Cerebellar nuclear complex (tissue), 1 donor: Measurements from ENCODE around the gene TRAF3.
"Not testable (repeated sequence)": the region's sequence is repeated elsewhere in the genome, so short reads cannot be mapped to it uniquely, and the experiment has no call there.

ENCODE experiments used
- DNase-seq, 2 experiments: peaks; one replicate each; lab custom pipeline; 2025; lab: John Stamatoyannopoulos, UW

Gene TRAF3

DNA sequence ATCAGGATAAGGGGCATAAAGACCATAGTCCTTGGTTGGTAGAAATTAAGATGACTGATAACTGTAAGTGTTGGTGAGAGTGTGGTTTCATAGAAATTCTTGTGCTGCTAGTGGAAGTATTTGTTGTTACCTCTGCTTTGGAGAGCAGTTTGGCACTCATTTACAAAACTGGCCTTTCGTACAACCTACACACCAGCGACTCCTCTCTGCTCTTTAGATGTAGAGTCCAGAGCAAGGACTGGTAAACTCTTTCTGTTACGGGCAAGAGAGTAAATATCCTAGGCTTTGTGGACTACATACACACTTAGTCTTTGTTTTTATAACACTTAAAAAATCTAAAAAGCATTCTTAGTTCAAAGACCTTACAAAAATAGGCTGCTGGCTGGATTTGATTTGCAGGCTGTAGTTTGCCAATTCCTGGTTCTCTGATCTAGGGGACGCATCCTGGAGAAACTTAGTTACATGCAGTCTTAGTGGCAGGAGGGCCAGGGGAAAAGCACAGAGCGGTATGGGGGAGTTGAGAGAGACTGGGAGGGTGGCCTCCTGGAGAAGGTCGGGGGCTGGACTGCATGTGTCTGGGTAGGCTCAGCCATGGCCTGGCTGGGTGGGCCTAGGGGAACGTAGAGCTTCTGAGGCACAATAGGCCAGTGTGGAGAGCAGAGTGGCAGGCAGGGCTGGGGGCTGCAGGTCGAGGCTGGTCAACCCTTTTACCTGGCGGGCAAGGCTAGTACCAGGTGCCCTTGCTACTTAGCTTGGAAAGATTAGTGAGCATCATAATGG is 89.9 kb downstream of the TRAF3 start:
- DNase-seq, result no peak

GRCh38 chr14:102867826-102868580 is 90.8 kb downstream of the TRAF3 start:
- DNase-seq, result no peak

DNA sequence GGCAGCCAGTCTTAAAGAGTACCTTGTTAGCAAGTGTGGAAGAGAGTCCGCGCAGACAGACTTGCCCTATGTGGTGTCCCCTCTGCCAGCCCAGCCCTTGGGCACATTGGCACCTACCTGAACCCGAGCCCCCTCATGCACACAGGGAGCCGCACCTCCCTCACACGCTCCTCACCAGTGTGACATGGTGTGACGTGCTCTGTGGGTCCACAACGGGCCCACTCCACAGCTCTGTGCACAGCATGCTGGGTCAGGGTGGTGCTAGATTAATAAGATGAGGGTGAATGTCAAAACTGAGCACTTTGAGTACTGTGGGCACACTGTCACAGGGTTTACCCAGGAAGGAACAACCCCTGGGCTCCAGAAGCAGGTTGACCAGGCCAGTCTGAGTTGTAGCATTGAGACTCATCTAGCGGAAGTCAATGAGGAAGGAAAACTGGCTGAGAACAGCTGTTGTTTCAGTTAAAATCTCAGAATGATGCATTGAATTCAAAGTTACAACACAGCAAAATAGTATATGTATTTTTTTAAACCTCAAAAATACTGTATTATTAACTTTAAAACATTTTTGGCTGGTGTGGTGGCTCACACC is 91.8 kb downstream of the TRAF3 start:
- no peak for DNase-seq

- no peak for DNase-seq
These were observed 93.0 kb downstream of the TRAF3 start for GRCh38 chr14:102870246-102870645.

DNA sequence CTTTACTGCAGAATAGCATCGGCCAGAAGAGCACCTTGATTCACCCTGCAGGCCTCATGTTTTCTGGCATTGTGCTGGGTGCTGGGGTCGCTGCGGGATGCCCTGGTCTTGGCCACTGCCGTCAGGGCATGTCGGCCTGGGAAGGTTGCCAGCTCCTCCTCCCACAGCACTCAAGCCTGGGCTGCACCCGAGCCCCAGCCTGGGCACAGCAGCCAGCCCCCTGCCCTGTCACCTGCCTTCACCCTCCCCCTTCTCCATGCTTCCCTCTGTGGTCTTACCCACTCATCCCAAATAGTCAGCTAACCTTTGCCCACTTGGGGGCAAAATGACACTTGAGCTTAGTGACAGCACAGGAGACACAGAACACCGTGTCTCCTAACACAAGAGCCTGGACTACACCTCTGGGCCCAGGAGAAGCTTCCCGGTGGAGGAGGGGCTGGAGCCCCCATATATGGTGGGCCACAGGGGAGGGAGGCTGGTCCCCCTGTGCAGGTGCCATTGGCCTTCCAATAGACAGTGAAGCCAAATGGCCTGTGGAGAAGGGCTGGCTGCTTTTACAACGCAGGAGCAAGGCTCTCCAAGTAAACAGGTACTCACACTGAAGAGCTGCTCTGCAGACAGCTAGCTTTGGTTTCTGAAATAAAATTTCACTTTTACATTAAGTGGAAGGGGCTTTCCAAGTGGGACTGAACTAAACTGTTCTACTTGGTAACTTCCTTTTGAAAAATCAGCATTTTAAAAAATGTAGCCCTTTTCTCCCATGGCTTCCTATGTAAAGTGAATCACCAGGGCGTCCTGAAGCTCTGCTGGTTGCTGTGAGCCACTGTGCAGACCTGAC is 94.0 kb downstream of the TRAF3 start:
- DNase-seq, result no peak

DNA sequence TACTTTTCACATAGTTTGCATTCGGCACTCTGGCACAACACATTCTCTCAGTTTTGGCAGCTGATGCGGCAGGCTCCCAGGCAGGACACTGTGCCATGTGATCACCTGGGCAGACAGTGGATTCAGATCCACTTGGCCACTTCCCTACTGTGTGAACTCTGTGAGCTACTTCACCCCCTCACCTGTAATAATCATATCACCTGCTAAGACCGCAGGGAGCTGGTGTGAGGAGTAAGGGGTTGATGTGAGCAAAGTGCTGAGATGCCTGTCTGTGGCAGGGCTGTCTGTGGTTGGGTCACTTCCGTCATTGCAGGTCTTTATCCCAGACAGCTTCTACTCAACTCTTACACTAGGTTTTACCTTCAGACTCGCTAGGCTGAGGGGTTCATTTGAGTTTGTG is 94.8 kb downstream of the TRAF3 start:
- DNase-seq, result no peak

- no peak for DNase-seq
These were observed 95.9 kb downstream of the TRAF3 start for GRCh38 chr14:102873131-102873530.

- DNase-seq, result no peak
These were observed 96.4 kb downstream of the TRAF3 start for GRCh38 chr14:102873546-102874061.

DNA sequence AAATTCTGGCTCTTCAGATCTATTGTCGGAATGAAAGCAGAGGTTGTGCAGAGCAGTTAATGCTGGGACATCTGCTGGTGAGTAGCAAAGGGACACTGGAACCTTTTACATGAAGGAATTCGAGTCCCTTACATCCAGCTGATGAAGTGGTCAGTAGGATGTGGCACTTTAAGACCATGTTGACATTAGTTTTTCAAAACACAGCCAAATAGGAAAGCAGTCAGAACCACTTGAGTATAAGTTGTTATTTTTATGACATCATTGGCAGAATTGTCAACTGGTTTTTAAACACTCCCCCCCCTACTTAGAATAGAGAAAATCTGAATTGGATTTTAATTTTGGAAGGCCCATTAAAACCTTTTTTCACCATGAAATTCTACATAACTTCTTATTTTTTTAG is 98.4 kb downstream of the TRAF3 start:
- DNase-seq, result no peak

DNA sequence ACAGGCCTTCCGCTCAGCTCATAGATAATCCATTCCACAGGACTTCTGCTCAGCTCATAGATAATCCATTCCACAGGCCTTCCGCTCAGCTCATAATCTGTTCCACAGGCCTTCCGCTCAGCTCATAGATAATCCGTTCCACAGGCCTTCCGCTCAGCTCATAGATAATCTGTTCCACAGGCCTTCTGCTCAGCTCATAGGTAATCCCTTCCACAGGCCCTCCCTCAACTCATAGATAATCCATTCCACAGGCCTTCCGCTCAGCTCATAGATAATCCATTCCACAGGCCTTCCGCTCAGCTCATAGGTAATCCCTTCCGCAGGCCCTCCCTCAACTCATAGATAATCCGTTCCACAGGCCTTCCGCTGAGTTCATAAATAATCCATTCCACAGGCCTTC is 100.3 kb downstream of the TRAF3 start:
- DNase-seq, result not testable (repeated sequence)

- DNase-seq, result no peak
These were observed 101.1 kb downstream of the TRAF3 start for GRCh38 chr14:102878174-102878969.

DNA sequence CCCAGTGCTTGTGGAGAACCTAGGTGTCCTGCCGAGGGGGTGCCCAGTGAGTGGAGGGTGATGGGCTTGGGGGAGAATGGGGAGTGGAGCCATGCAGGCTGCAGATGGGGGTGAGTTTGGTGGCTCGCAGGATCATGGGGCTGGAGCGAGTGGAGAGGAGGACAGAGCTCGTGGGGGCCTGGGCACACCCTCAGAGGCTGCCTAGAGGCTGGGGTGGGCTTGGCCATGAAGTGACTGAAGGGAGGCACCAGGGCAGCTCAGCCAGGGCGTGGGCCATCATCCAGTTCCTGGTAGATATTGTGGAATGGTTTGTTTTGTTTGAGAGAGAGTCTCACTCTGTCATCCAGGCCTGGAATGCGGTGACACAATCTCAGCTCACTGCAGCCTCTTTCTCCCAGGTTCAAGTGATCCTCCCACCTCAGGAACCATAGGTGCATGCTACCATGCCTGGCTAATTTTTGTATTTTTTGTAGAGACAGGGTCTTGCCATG is 101.8 kb downstream of the TRAF3 start:
- no peak for DNase-seq

DNA sequence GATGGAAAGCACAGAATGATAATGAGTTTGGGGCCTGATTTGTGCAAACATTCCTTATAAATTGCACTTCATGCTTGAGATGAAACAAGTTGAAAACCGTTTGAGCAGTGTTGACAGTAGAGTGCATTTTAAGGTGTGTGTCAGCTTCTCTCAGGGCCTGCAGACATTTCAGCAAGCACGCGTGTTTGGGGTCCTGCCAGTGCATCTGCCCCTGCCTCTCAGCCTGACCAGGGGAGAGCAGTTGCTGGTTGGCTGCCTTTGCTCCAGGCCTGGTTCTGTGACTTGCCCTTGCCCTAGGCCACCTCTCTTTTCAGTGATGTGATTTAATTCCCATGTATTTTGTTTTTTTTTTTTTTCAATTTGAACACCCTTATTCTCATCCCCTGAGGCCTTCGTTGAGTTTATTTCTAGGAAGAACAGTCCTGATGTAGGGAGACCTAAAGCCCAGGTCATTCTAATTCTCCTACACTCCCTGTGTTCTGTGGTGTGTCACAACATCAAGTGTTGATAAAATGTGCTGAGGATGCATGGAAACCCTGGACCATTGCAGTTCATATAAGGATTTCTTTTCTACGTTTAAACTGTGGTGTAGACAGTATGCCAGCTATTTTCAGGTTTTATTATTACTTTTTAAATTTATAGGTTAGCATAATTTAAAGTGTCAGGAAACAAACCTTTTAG is 105.1 kb downstream of the TRAF3 start:
- no peak for DNase-seq

- DNase-seq, result no peak
These were observed 105.9 kb downstream of the TRAF3 start for GRCh38 chr14:102883089-102883541.

DNA sequence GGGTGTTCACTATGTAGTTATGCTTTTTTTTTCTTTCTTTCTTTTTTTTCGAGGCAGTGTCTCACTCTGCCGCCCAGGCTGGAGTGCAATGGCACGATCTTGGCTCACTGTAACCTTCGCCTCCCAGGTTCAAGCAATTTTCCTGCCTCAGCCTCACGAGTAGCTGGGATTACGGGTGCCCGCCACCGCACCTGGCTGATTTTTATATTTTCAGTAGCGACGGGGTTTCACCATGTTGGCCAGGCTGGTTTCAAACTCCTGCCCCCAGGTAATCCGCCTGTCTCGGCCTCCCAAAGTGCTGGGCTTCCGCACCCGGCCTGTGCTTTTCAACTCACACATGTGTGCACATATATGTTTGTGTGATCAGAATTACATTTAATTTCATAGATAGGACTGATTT is 106.3 kb downstream of the TRAF3 start:
- no peak for DNase-seq

DNA sequence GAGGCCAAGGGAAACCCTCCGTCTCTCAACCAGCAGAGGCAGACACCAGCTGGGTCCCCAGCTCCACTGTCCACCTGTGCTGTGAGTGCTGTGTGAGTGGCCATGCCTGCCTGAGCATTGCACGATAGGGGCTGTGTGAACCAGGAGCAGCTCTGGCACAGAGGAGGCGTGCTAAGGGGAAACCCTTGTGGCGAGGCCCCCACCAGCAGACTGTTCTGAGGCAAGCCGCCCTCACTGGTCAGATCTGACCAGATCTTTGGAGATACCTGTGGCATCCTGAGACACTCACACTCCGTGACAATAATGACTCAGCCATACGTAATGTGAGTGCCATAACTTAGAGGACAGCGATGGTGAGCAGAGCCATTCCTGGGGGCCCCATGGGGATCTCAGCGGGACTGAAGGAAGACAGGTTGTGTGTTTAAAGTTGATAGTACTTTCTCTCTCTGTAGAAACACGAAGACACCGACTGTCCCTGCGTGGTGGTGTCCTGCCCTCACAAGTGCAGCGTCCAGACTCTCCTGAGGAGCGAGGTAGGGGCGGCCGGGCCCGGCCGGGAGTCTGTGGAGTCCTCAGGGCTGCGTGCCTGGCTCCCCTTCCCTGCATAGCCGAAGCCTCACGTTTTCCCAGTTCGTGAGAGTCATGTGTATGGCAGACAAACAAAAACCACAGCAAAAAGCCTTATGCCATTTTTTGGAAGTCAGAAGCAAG is 108.6 kb downstream of the TRAF3 start:
- DNase-seq, result no peak

- no peak for DNase-seq
These were observed 111.5 kb downstream of the TRAF3 start for GRCh38 chr14:102888748-102889147.

- no peak for DNase-seq
These were observed 112.4 kb downstream of the TRAF3 start for GRCh38 chr14:102889615-102890014.

- DNase-seq, result no peak
These were observed 113.9 kb downstream of the TRAF3 start for GRCh38 chr14:102891111-102891510.

DNA sequence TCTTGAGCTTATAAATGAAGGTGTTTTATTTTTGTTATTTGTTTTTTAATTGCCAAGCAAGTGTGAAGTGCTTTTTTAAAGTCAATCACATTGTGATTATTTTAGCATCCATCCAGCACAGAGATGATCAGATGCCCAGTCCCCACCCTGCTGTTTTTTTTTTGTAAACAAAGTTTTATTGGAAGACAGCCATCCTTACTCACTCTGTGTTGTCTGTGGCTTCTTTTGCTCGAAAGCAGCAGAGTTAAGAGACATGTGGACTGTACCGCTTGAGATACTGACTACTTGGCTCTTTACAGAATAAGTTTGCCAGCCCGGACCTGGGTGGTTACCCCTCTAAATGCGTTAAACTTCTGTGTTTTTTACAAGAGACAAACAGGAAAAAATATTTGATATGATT is 114.3 kb downstream of the TRAF3 start:
- DNase-seq, result no peak
